ENCODE measurements around the gene IMPA2.
A peak's percentile ranks its signal among the peaks of the same experiment; 100 is the strongest.

IMPA2 gene

GRCh38 chr18:11983592-11983991 is 2.3 kb downstream of the IMPA2 start:
- Histone ChIP-seq H3K36me3 (ENCODE audit: control insufficient read depth, insufficient read depth, low read length) (no peaks in the 10 kb centered on the region), H3K4me3 (ENCODE audit: low read length) (peak overlapping the region; percentile 91), H3K4me1 (ENCODE audit: control insufficient read depth, insufficient read depth, low read length) (peaks cover 42% of the 10 kb centered on the region), H3K9me3 (ENCODE audit: control insufficient read depth, low read length) (no peaks in the 10 kb centered on the region), H3K27me3 (ENCODE audit: control insufficient read depth, insufficient read depth, low read length) (no peaks in the 10 kb centered on the region), H3K9ac (ENCODE audit: low read length) (peak overlapping the region; percentile 93)

- Histone ChIP-seq H3K4me3 (ENCODE audit: low read length) (no peak overlapping the region), H3K4me1 (ENCODE audit: control insufficient read depth, insufficient read depth, low read length) (peaks cover 47% of the 10 kb centered on the region), H3K9me3 (ENCODE audit: control insufficient read depth, low read length) (no peaks in the 10 kb centered on the region), H3K9ac (ENCODE audit: low read length) (no peak overlapping the region), H3K36me3 (ENCODE audit: control insufficient read depth, insufficient read depth, low read length) (no peaks in the 10 kb centered on the region), H3K27me3 (ENCODE audit: control insufficient read depth, insufficient read depth, low read length) (no peaks in the 10 kb centered on the region)
Measured at GRCh38 chr18:11984091-11984490, 2.8 kb downstream of the IMPA2 start.

DNA sequence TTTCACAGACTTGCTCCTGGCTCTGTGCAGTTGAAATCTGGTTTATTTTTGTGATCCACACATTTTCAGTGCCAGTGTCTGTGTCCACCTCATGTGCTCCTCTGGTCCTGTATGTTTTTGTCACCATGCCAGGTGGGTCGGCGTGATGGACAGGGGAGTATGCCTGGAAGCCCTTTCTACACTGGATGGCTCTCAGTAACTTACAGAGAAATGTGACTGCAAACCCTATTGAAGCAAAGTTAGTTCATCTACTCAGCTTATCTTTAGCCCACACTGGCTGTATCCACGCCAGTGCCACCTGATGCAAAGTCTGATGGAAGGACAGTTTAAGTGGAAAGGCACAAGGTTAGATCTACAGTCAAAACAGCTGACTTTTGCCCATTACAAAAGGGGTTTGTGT is 4.3 kb downstream of the IMPA2 start:
- Histone ChIP-seq H3K4me1 (ENCODE audit: control insufficient read depth, insufficient read depth, low read length) (peaks cover 52% of the 10 kb centered on the region), H3K9ac (ENCODE audit: low read length) (no peak overlapping the region), H3K9me3 (ENCODE audit: control insufficient read depth, low read length) (no peaks in the 10 kb centered on the region), H3K36me3 (ENCODE audit: control insufficient read depth, insufficient read depth, low read length) (no peaks in the 10 kb centered on the region), H3K4me3 (ENCODE audit: low read length) (no peak overlapping the region), H3K27me3 (ENCODE audit: control insufficient read depth, insufficient read depth, low read length) (no peaks in the 10 kb centered on the region)

DNA sequence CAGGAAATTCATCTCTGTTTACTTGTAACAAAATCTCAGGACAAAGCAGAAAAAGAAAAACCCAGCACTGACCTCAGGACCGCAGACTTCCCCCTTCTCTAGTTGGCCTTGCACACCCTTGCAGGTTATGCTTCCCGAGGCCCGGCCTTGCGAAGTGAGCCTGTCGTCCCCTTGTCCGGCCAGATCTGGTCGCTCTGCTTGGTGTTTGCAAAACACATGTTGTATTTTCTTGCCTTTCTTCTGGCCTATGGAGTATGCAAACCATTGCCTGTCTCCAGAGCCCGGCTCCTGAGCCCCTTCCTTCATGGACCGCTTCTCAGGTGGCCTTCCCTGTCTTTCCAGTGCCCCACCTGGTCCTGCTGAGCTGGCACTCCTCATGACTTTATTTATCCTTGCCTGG is 4.8 kb downstream of the IMPA2 start:
- no peaks in the 10 kb centered on the region for H3K36me3 ChIP-seq (ENCODE audit: control insufficient read depth, insufficient read depth, low read length)
- no peaks in the 10 kb centered on the region for H3K9me3 ChIP-seq (ENCODE audit: control insufficient read depth, low read length)
- no peak overlapping the region for H3K9ac ChIP-seq (ENCODE audit: low read length)
- H3K4me3 ChIP-seq (ENCODE audit: low read length) = no peak overlapping the region
- peaks cover 56% of the 10 kb centered on the region for H3K4me1 ChIP-seq (ENCODE audit: control insufficient read depth, insufficient read depth, low read length)
- no peaks in the 10 kb centered on the region for H3K27me3 ChIP-seq (ENCODE audit: control insufficient read depth, insufficient read depth, low read length)

- H3K9me3 ChIP-seq (ENCODE audit: control insufficient read depth, low read length) = no peaks in the 10 kb centered on the region
- peaks cover 56% of the 10 kb centered on the region for H3K4me1 ChIP-seq (ENCODE audit: control insufficient read depth, insufficient read depth, low read length)
- no peaks in the 10 kb centered on the region for H3K27me3 ChIP-seq (ENCODE audit: control insufficient read depth, insufficient read depth, low read length)
- H3K4me3 ChIP-seq (ENCODE audit: low read length) = no peak overlapping the region
- H3K36me3 ChIP-seq (ENCODE audit: control insufficient read depth, insufficient read depth, low read length) = no peaks in the 10 kb centered on the region
- H3K9ac ChIP-seq (ENCODE audit: low read length) = no peak overlapping the region
Measured at GRCh38 chr18:11987527-11987926, 6.2 kb downstream of the IMPA2 start.

GRCh38 chr18:11989174-11989573 is 7.9 kb downstream of the IMPA2 start:
- no peak overlapping the region for H3K4me3 ChIP-seq (ENCODE audit: low read length)
- no peaks in the 10 kb centered on the region for H3K27me3 ChIP-seq (ENCODE audit: control insufficient read depth, insufficient read depth, low read length)
- H3K9me3 ChIP-seq (ENCODE audit: control insufficient read depth, low read length) = no peaks in the 10 kb centered on the region
- no peaks in the 10 kb centered on the region for H3K36me3 ChIP-seq (ENCODE audit: control insufficient read depth, insufficient read depth, low read length)
- H3K4me1 ChIP-seq (ENCODE audit: control insufficient read depth, insufficient read depth, low read length) = peaks cover 50% of the 10 kb centered on the region
- peak overlapping the region; percentile 47 for H3K9ac ChIP-seq (ENCODE audit: low read length)

DNA sequence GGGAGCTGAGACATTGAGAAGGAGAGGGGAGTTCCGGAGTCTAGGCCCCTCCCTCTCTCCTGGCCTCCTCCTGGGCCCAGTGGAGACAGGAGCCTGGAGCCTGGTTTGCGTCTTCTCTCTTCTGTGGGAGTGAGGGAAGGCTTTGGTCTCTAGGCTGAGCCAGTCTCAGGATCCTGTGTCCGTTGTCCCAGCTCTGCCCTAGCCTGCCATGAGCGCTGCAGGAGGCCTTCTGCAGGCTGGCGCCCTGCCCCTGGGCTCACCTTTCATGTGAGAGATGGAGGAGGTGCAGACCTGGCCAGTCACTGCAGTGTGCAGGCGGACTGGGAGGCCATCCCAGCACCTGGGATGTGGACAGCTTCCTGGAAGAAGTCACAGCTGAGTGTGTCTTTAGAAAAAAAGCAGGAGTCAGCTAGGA is 8.7 kb downstream of the IMPA2 start:
- Histone ChIP-seq H3K4me3 (ENCODE audit: low read length) (no peak overlapping the region), H3K9ac (ENCODE audit: low read length) (peak overlapping the region; percentile 47), H3K4me1 (ENCODE audit: control insufficient read depth, insufficient read depth, low read length) (peaks cover 56% of the 10 kb centered on the region), H3K36me3 (ENCODE audit: control insufficient read depth, insufficient read depth, low read length) (no peaks in the 10 kb centered on the region), H3K27me3 (ENCODE audit: control insufficient read depth, insufficient read depth, low read length) (no peaks in the 10 kb centered on the region), H3K9me3 (ENCODE audit: control insufficient read depth, low read length) (no peaks in the 10 kb centered on the region)

GRCh38 chr18:11990539-11990938 is 9.2 kb downstream of the IMPA2 start:
- no peak overlapping the region for H3K4me3 ChIP-seq (ENCODE audit: low read length)
- no peaks in the 10 kb centered on the region for H3K9me3 ChIP-seq (ENCODE audit: control insufficient read depth, low read length)
- H3K9ac ChIP-seq (ENCODE audit: low read length) = no peak overlapping the region
- H3K27me3 ChIP-seq (ENCODE audit: control insufficient read depth, insufficient read depth, low read length) = no peaks in the 10 kb centered on the region
- H3K4me1 ChIP-seq (ENCODE audit: control insufficient read depth, insufficient read depth, low read length) = peaks cover 61% of the 10 kb centered on the region
- no peaks in the 10 kb centered on the region for H3K36me3 ChIP-seq (ENCODE audit: control insufficient read depth, insufficient read depth, low read length)

GRCh38 chr18:11991021-11991795 is 9.9 kb downstream of the IMPA2 start:
- no peak overlapping the region for H3K9ac ChIP-seq (ENCODE audit: low read length)
- H3K4me1 ChIP-seq (ENCODE audit: control insufficient read depth, insufficient read depth, low read length) = peaks cover 61% of the 10 kb centered on the region
- H3K27me3 ChIP-seq (ENCODE audit: control insufficient read depth, insufficient read depth, low read length) = no peaks in the 10 kb centered on the region
- H3K9me3 ChIP-seq (ENCODE audit: control insufficient read depth, low read length) = no peaks in the 10 kb centered on the region
- H3K36me3 ChIP-seq (ENCODE audit: control insufficient read depth, insufficient read depth, low read length) = no peaks in the 10 kb centered on the region
- no peak overlapping the region for H3K4me3 ChIP-seq (ENCODE audit: low read length)

DNA sequence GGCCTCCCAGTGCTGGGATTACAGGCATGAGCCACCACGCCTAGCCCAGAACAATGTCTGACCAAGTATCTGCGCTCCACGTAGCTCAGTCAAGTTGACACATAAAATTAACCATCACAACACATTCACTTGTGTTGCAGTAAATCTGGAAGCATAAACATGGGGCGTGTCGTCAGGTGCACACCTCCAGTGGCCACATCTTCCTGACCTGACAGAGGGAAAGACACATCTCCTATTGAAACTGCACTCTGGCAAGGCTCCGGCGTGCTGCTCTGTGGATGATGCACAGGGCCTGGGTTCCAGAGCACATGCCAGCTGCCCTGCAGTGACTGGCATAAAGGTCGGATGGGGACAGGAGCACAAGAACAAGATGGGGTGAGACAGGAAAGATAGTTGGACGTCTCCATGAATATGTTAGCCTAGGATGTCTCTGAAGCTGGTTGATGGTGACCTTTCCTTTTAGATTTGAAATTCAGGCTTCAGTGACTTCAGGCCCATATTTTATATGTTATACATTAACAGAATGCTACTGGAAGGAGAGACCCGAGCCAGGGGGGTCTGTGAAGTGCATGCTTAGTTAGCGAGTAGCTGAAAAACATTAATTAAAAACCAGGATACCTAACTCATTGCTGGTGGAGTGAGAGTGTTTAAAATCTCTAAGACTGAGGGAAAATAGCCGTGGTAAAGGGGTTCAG is 10.9 kb downstream of the IMPA2 start:
- Histone ChIP-seq H3K4me1 (ENCODE audit: control insufficient read depth, insufficient read depth, low read length) (peaks cover 69% of the 10 kb centered on the region), H3K4me3 (ENCODE audit: low read length) (no peak overlapping the region), H3K9ac (ENCODE audit: low read length) (no peak overlapping the region), H3K27me3 (ENCODE audit: control insufficient read depth, insufficient read depth, low read length) (no peaks in the 10 kb centered on the region), H3K36me3 (ENCODE audit: control insufficient read depth, insufficient read depth, low read length) (no peaks in the 10 kb centered on the region), H3K9me3 (ENCODE audit: control insufficient read depth, low read length) (no peaks in the 10 kb centered on the region)

GRCh38 chr18:11993264-11993916 is 12.1 kb downstream of the IMPA2 start:
- H3K9ac ChIP-seq (ENCODE audit: low read length) = peak overlapping the region; percentile 54
- no peak overlapping the region for H3K4me3 ChIP-seq (ENCODE audit: low read length)
- H3K4me1 ChIP-seq (ENCODE audit: control insufficient read depth, insufficient read depth, low read length) = peaks cover 78% of the 10 kb centered on the region
- no peaks in the 10 kb centered on the region for H3K36me3 ChIP-seq (ENCODE audit: control insufficient read depth, insufficient read depth, low read length)
- H3K27me3 ChIP-seq (ENCODE audit: control insufficient read depth, insufficient read depth, low read length) = no peaks in the 10 kb centered on the region
- H3K9me3 ChIP-seq (ENCODE audit: control insufficient read depth, low read length) = no peaks in the 10 kb centered on the region

DNA sequence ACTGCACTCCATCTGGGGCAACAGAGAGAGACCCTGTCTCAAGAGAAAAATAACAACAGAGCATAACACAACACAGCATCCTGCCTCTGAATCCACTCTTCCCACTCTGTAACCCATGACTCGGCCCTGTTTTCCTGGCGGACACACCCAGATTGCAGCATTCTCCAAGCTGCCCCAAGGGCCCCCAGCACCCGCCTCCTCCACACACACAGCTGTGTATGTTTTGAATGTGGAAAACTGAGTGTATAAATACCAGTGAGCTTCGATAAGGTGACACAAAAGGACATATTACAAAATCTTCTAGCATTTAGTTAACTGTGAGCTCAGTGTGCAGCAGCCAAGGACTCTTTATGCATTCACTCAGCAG is 13.0 kb downstream of the IMPA2 start:
- Histone ChIP-seq H3K9me3 (ENCODE audit: control insufficient read depth, low read length) (no peaks in the 10 kb centered on the region), H3K27me3 (ENCODE audit: control insufficient read depth, insufficient read depth, low read length) (no peaks in the 10 kb centered on the region), H3K4me1 (ENCODE audit: control insufficient read depth, insufficient read depth, low read length) (peaks cover 77% of the 10 kb centered on the region), H3K9ac (ENCODE audit: low read length) (peak overlapping the region; percentile 54), H3K4me3 (ENCODE audit: low read length) (no peak overlapping the region), H3K36me3 (ENCODE audit: control insufficient read depth, insufficient read depth, low read length) (no peaks in the 10 kb centered on the region)
